PC-3 (cell line): ENCODE results near the gene INA.

Source experiments
- CTCF ChIP-seq: fragments of 300-600 bp; sonication (generic); conservative IDR thresholded peaks from 2 replicates; pipeline ENCODE4 v1.5.1; 2017; ENCODE audit warnings: antibody characterized with exemption, low read depth, mild to moderate bottlenecking, low read length
- EZH2phosphoT487 ChIP-seq: fragments of 300-600 bp; sonication (generic); IDR thresholded peaks from 2 replicates; pipeline ENCODE4 v1.6.1; 2018; ENCODE audit warnings: mild to moderate bottlenecking, antibody characterized with exemption, low read length, borderline replicate concordance

- TF ChIP-seq CTCF, result no peak
- TF ChIP-seq EZH2phosphoT487, result no peak
These were observed 45.8 kb upstream of the INA start for GRCh38 chr10:103231047-103231551.
